ENCODE results near the gene GAPDH.

- no peak for TF ChIP-seq CTCF (IDR thresholded peaks at IDR 0.05)
- TF ChIP-seq POLR2A (IDR thresholded peaks at IDR 0.05) = no peak
Observed at GRCh38 chr12:6574576-6575295, 40.4 kb downstream of the GAPDH start.
